Right kidney (tissue), 1 donor: ENCODE results near the gene IRF4.

Experiments used
- DNase-seq: peaks from one replicate; pipeline ENCODE4 v3.0.0-alpha.2; 2016

Gene IRF4

GRCh38 chr6:444653-445275 is 53.2 kb downstream of the IRF4 start:
- no peak for DNase-seq

GRCh38 chr6:445571-446417 is 54.2 kb downstream of the IRF4 start:
- DNase-seq = no peak

- no peak for DNase-seq
Measured at GRCh38 chr6:446418-447366, 55.1 kb downstream of the IRF4 start.

- no peak for DNase-seq
Measured at GRCh38 chr6:447381-448165, 56.0 kb downstream of the IRF4 start.

- no peak for DNase-seq
Measured at GRCh38 chr6:448296-449056, 56.9 kb downstream of the IRF4 start.

- no peak for DNase-seq
Measured at GRCh38 chr6:449057-449430, 57.5 kb downstream of the IRF4 start.

GRCh38 chr6:449486-450419 is 58.2 kb downstream of the IRF4 start:
- no peak for DNase-seq

- no peak for DNase-seq
Measured at GRCh38 chr6:451336-451735, 59.8 kb downstream of the IRF4 start.

GRCh38 chr6:451847-452246 is 60.3 kb downstream of the IRF4 start:
- DNase-seq = no peak

- DNase-seq = no peak
Measured at GRCh38 chr6:452301-453067, 60.9 kb downstream of the IRF4 start.

- no peak for DNase-seq
Measured at GRCh38 chr6:453152-453551, 61.6 kb downstream of the IRF4 start.

- no peak for DNase-seq
Measured at GRCh38 chr6:454148-454991, 62.8 kb downstream of the IRF4 start.

GRCh38 chr6:455006-455585 is 63.5 kb downstream of the IRF4 start:
- no peak for DNase-seq

GRCh38 chr6:455835-456234 is 64.3 kb downstream of the IRF4 start:
- DNase-seq = no peak

- no peak for DNase-seq
Measured at GRCh38 chr6:456358-456867, 64.9 kb downstream of the IRF4 start.

GRCh38 chr6:456887-457286 is 65.3 kb downstream of the IRF4 start:
- DNase-seq = no peak
